ENCODE results near the gene UCKL1.
A peak's percentile ranks its signal among the peaks of the same experiment; 100 is the strongest.

Gene UCKL1

DNA sequence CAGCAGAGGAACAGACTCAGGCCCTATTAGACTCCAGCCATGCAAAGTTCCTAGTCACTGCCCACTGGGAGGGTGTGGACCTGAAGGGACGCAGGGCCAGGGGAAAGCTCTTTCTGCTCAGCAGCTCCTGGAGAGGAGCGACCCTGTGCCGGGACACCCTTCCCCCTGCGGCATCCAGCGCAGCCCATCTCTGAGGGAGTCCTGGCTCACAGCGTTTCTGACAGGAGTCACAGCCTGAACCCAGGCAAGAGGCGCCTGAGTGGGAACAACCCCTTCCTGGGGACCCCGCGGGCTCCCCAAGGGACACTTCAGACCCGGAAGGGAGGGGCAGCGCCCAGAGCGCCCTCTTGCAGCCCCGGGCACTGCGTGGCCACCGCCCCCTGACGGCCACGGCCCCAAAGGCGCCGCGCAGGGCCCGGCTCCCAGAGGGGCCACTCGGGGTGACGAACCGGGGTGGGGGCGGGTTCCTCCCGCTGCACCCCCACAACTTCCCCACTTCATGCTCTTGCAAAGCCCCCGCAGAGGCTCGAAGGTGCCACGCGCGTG lies 862 bp downstream of the UCKL1 start:
- peak overlapping the region; percentile 64; the same call in 1 of the 2 replicates for H3K27ac ChIP-seq (ENCODE audit: low read length)
- peaks cover 44% of the 10 kb centered on the region for H3K4me1 ChIP-seq (ENCODE audit: low read length)
- peak overlapping the region; percentile 98 for H3K9ac ChIP-seq (ENCODE audit: low read length)
- TF ChIP-seq EZH2 (optimal IDR thresholded peaks at IDR 0.05; ENCODE audit: low read depth, low read length): no peak
- TF ChIP-seq, protein P1, sequence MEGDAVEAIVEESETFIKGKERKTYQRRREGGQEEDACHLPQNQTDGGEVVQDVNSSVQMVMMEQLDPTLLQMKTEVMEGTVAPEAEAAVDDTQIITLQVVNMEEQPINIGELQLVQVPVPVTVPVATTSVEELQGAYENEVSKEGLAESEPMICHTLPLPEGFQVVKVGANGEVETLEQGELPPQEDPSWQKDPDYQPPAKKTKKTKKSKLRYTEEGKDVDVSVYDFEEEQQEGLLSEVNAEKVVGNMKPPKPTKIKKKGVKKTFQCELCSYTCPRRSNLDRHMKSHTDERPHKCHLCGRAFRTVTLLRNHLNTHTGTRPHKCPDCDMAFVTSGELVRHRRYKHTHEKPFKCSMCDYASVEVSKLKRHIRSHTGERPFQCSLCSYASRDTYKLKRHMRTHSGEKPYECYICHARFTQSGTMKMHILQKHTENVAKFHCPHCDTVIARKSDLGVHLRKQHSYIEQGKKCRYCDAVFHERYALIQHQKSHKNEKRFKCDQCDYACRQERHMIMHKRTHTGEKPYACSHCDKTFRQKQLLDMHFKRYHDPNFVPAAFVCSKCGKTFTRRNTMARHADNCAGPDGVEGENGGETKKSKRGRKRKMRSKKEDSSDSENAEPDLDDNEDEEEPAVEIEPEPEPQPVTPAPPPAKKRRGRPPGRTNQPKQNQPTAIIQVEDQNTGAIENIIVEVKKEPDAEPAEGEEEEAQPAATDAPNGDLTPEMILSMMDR (IDR thresholded peaks at IDR 0.05; ENCODE audit: low read length): peak; percentile 40
- no peak for TF ChIP-seq EZH2phosphoT487 (IDR thresholded peaks at IDR 0.05; ENCODE audit: low read length)
- no peaks in the 10 kb centered on the region for H3K27me3 ChIP-seq (replicated peaks; ENCODE audit: insufficient read depth, low read length)
- peak overlapping the region; percentile 86 for H2AFZ ChIP-seq (ENCODE audit: low read length)
- peak overlapping the region; percentile 100 for H3K4me3 ChIP-seq (ENCODE audit: low read length)
- no peaks in the 10 kb centered on the region for H3K36me3 ChIP-seq (replicated peaks; ENCODE audit: insufficient read depth, low read length)
- H3K9me2 ChIP-seq (replicated peaks; ENCODE audit: insufficient read depth, low read length): no peaks in the 10 kb centered on the region
- H4K20me1 ChIP-seq (ENCODE audit: insufficient read depth, low read length): peaks cover 10% of the 10 kb centered on the region; the same call in 1 of the 2 replicates
- no peaks in the 10 kb centered on the region for H3K9me3 ChIP-seq (replicated peaks; ENCODE audit: insufficient read depth, low read length)
- H3K4me2 ChIP-seq (ENCODE audit: low read depth, low read length): peak overlapping the region; percentile 78
- peaks cover 27% of the 10 kb centered on the region for H3F3A ChIP-seq (ENCODE audit: insufficient read depth, low read length)
- DNase-seq: no peak
- H3K79me2 ChIP-seq (ENCODE audit: low read length): peaks cover 58% of the 10 kb centered on the region

DNA sequence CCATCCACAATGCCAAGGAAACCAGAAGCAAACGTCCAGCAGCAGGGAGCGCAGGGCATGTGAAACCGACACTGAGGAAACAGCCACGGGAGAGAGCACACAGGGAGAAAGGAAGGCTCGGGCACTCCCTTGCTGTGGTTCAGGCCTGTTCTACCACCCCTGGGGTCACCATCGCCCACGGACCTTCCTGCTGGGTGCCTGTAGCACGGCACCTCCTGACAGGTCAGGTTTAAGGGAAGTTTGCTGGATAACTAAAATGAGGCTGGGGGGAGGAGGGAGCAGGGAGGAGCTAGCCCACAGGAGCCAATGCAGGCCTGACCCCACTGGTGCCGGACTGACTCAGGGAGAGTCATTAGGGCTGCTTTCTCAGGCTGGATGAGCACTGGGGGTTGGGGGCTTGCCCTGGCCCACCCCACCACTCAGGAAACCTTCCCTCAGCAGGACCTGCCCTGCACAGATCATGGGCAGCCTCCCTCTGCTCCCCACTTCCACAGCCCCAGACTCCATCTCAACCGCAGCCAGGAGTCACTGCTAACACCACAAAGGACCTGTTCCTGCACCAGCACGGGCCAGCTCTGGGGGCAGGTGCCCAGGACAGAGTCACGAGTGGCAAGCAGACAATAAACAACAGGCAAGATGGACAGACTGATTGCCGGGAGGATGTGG lies 2.3 kb downstream of the UCKL1 start:
- no peaks in the 10 kb centered on the region for H3K9me2 ChIP-seq (replicated peaks; ENCODE audit: insufficient read depth, low read length)
- no peaks in the 10 kb centered on the region for H3K36me3 ChIP-seq (replicated peaks; ENCODE audit: insufficient read depth, low read length)
- no peak overlapping the region for H3K4me3 ChIP-seq (ENCODE audit: low read length)
- no peak overlapping the region for H3K27ac ChIP-seq (ENCODE audit: low read length)
- peaks cover 30% of the 10 kb centered on the region for H3F3A ChIP-seq (ENCODE audit: insufficient read depth, low read length)
- DNase-seq: no peak
- TF ChIP-seq, protein P1 (IDR thresholded peaks at IDR 0.05; ENCODE audit: low read length): no peak
- TF ChIP-seq EZH2phosphoT487 (IDR thresholded peaks at IDR 0.05; ENCODE audit: low read length) (no peak), EZH2 (optimal IDR thresholded peaks at IDR 0.05; ENCODE audit: low read depth, low read length) (no peak)
- no peak overlapping the region for H2AFZ ChIP-seq (ENCODE audit: low read length)
- peaks cover 16% of the 10 kb centered on the region; the same call in 1 of the 2 replicates for H4K20me1 ChIP-seq (ENCODE audit: insufficient read depth, low read length)
- H3K4me1 ChIP-seq (ENCODE audit: low read length): peaks cover 45% of the 10 kb centered on the region
- H3K9me3 ChIP-seq (replicated peaks; ENCODE audit: insufficient read depth, low read length): no peaks in the 10 kb centered on the region
- H3K79me2 ChIP-seq (ENCODE audit: low read length): peaks cover 73% of the 10 kb centered on the region
- H3K9ac ChIP-seq (ENCODE audit: low read length): no peak overlapping the region
- no peaks in the 10 kb centered on the region for H3K27me3 ChIP-seq (replicated peaks; ENCODE audit: insufficient read depth, low read length)
- H3K4me2 ChIP-seq (ENCODE audit: low read depth, low read length): peak overlapping the region; percentile 78; the same call in 1 of the 2 replicates

DNA sequence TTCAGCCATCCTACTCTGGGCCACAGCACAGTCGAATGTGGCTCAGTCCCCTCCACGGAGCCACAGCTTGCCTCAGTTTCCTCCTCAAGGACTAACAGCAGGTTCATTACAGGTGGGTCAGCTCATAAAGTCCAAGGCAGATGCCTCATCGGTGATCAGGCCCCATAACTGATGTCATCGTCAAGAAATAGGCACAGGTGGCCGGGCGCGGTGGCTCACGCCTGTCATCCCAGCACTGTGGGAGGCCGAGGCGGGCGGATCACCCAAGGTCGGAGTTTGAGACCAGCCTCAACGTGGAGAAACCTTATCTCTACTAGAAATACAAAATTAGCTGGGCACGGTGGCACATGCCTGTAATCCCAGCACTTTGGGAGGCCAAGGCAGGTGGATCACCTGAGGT lies 3.4 kb downstream of the UCKL1 start:
- Histone ChIP-seq H3K27ac (ENCODE audit: low read length) (peak overlapping the region; percentile 74; the same call in 1 of the 2 replicates), H3K27me3 (replicated peaks; ENCODE audit: insufficient read depth, low read length) (no peaks in the 10 kb centered on the region), H3K9me2 (replicated peaks; ENCODE audit: insufficient read depth, low read length) (no peaks in the 10 kb centered on the region), H3K4me2 (ENCODE audit: low read depth, low read length) (peak overlapping the region; percentile 99; the same call in 1 of the 2 replicates), H3K4me1 (ENCODE audit: low read length) (peaks cover 44% of the 10 kb centered on the region), H3K9ac (ENCODE audit: low read length) (no peak overlapping the region), H2AFZ (ENCODE audit: low read length) (no peak overlapping the region), H3K4me3 (ENCODE audit: low read length) (no peak overlapping the region), H3K79me2 (ENCODE audit: low read length) (peaks cover 84% of the 10 kb centered on the region), H4K20me1 (ENCODE audit: insufficient read depth, low read length) (peaks cover 22% of the 10 kb centered on the region; the same call in 1 of the 2 replicates), H3K9me3 (replicated peaks; ENCODE audit: insufficient read depth, low read length) (no peaks in the 10 kb centered on the region), H3K36me3 (replicated peaks; ENCODE audit: insufficient read depth, low read length) (no peaks in the 10 kb centered on the region), H3F3A (ENCODE audit: insufficient read depth, low read length) (peaks cover 33% of the 10 kb centered on the region)
- no peak for DNase-seq
- TF ChIP-seq EZH2phosphoT487 (IDR thresholded peaks at IDR 0.05; ENCODE audit: low read length) (no peak), EZH2 (optimal IDR thresholded peaks at IDR 0.05; ENCODE audit: low read depth, low read length) (no peak)
- TF ChIP-seq, protein P1 (IDR thresholded peaks at IDR 0.05; ENCODE audit: low read length): no peak
